Fibroblast of the conjunctiva (primary cell): Measurements from ENCODE around the gene FLT1.

Experiments
- DNase-seq: peaks from one replicate; pipeline ENCODE4 v3.0.0-alpha.2; 2010; ENCODE audit warnings: low read depth

FLT1 gene

DNA sequence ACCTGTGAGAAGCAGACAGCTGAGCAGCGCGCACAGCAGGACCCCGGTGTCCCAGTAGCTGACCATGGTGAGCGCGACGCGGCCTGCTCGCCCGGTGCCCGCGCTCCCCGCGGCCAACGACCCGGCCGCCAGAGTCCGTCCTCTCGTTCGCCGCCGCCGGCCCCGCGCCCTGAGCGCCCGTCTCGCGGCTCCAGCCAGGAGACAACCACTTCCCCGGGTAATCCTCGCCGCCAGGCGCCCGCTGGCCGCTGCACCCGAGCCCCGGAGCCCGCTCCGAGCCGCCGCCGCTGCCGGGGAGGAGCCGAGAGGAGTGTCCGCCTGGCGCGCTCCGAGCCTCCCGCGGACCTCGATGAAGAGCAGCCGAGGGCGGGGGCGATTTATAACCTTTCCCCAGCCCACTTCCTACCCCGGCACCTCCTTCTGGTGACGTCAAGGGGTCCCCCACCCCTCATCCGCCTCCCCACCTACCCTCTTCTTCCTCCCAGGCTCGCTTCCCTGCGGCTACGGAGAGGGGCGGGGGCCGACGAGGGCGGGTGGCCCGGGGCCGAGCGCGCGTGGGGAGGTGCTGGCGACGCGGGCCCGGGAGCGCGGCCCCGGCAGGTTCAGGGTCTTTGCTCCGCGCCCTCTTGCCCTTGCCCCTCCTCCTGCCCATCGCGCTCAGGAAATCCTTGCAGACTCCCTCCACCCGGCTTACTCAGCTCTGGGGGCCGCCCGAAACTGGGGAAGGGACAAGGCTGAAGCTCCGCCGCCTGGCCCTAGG lies at the start of gene FLT1:
TSS of gene FLT1 (minus strand) at position 351 of the 760 bp plus-strand sequence. CDS start at position 66, 285 bp downstream.
- no peak for DNase-seq

GRCh38 chr13:28544026-28544425 lies 49.1 kb upstream of the FLT1 start:
- DNase-seq, result no peak

GRCh38 chr13:28542804-28543203 lies 47.9 kb upstream of the FLT1 start:
- DNase-seq, result no peak

- DNase-seq, result no peak
These were observed 47.0 kb upstream of the FLT1 start for GRCh38 chr13:28541966-28542365.

DNA sequence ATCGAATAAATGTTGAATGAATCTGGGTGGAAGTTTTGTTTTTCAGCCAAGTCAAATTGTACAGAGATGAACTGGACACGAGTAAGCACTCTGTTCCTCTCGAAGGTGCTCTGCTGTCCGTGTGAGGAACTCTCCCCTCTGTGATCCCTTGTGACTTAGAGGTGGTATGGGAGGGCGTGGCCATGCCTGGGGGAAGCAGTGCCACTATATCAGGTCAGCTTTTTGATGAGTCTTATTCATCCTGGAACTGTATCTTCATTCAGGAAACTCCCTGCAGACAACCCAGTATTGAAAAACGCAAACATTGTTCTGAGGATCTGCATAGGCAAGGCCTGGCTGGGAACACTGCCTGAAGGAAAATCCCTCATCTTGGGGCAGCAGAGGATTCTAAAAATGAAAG lies 45.7 kb upstream of the FLT1 start:
- DNase-seq, result no peak

DNA sequence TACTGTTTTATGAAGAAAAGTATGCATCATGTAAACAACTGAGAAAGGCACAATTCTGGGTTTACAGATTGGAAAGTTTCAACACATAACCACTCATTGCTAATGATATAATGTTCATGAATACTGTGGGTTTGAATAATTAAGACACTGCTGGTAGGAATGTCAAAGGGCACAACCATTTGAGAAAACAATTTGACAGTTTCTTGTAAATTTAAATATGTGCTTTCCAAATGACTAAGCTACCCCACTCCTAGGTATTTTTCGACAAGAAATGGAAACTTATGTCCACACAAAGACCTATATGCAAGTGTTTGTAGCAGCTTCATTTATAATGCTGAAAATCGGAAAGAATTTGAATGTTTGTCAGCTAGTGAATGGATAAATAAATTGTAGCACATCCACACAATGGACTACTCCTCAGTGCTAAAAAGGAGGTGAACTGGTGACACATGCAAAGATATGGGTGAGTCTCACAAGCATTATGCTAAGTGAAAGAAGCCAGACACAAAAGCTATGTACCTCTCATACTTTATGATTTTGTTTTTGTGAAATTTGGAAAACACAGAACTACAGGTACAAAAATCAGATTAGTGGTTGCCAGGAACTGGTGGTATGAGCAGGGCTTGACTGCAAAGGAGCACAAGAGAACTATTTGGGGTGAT lies 44.8 kb upstream of the FLT1 start:
- DNase-seq, result no peak

DNA sequence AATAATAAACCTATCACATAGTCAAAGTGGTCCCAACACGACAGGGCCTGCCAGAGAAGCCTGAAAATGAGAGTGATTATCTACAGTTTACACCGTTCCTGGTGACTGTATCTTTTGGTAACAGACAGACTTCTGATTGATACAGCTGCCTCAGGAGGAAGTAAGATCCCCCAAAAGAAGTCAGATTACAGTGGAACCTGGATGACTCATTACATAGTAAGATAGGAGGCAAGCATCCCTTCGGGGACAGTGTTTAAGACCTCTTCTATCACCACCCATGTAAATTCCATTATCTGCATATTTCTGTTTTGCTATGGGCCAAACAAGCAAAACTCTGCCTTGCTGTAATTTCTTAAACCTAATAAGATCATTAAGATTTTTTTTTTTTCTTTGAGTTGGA lies 44.0 kb upstream of the FLT1 start:
- no peak for DNase-seq

GRCh38 chr13:28537171-28537570 lies 42.2 kb upstream of the FLT1 start:
- DNase-seq, result no peak

DNA sequence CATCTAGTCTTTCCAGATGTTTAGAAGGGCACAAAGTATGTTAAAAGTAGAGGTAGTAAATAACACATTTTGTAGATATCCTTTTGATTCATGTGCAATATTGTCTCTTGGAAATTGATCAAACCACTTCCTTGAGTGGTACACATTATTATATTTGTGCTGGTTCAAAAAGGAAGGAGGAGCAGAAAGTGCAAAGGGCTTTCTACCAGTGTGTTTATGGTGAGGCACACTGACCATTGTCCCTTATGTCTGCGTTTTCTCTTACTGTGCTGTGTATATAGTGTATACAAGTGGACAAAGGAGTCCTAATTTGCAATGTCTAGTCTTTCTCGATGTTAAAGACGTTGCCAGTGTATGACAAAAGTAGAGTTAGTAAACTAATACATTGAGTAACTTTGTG lies 41.4 kb upstream of the FLT1 start:
- DNase-seq, result no peak

- no peak for DNase-seq
These were observed 40.8 kb upstream of the FLT1 start for GRCh38 chr13:28535734-28536133.

DNA sequence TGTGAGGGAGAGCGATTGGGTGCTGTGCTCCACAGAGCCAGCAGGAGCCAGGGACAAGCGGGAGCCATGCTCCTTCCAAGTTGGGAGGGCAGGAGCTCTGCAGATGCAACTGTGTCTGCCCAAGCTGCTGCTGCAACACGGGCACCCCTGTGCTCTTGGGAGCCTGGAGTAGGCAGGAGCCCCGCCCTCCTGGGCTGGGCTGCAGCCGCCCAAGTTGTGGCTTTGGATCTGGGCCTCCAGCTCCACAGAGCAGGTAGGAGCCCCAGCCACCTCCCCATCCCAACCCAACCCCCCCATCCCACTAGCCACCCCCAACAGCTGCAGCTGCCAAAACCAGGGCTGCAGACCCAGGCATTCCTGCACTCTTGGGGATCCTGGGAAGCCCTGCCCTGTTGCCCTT lies 39.9 kb upstream of the FLT1 start:
- DNase-seq, result no peak

- no peak for DNase-seq
These were observed 39.3 kb upstream of the FLT1 start for GRCh38 chr13:28534210-28534609.

DNA sequence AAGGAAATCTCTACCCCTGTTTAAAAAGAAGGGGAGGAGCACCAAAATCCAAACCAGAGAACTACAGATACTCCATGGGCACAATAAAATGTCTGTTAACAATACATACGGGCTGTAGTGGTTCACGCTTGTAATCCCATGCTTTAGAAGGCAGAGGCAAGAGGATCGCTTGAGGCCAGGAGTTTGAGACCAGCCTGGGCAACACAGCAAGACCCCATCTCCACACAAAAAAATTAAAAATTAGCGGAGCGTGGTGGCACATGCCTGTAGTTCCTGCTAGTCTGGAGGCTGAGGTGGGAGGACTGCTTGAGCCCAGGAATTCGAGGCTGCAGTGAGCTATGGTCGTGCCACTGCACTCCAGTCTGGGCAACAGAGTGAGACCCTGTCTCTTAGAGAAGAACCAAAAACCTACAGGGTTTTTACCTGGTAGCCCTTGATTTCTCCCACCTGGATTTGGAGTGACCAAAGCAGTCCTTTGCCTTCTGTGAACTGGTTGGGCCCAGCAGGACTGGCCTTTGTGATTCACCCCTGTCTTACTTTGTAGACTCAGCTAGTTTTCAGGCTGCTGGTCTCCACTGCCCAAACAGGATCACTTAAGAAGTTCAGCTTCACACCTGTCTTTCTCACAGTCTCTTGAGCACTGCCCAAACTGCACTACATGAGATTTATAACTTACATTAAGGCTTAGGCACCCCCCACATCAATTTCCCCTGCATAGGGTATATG lies 38.7 kb upstream of the FLT1 start:
- DNase-seq, result no peak

GRCh38 chr13:28533125-28533436 lies 38.2 kb upstream of the FLT1 start:
- no peak for DNase-seq

DNA sequence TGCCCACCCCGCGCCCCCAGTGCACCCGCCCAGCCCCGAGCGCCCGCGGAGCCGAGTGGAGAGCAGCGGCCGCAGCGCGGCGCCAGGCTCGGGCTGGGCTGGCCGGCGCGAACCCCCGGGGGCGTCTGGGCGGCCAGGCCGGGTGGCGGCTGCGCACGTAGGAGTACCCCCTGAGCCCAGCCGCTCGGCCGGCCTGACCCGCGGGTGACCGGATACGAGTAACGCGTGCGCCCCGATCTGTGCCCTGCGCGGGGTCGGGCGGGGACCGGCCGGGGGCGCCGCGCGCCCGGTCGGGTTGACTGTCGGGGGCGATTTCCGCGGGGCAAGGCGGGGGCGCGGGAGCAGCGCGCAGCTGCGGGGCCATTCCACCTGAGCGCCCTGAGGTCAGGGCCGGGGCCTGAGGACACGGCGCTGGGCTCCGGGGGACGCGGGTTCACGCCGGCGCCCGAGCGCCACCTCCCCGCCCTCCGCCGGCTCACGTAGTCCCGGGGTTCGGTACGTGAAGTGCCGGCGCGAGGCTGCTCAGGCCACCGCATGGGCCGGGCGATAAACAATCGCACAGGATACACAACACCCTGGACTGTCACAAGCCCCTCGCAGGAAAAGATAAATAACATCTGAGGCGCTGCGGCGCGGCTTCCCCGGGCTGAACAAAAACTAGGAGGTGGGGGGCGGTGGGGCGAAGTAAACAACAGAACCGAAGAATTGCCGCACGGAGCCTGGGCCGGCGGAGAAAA lies 37.6 kb upstream of the FLT1 start:
- DNase-seq, result no peak

DNA sequence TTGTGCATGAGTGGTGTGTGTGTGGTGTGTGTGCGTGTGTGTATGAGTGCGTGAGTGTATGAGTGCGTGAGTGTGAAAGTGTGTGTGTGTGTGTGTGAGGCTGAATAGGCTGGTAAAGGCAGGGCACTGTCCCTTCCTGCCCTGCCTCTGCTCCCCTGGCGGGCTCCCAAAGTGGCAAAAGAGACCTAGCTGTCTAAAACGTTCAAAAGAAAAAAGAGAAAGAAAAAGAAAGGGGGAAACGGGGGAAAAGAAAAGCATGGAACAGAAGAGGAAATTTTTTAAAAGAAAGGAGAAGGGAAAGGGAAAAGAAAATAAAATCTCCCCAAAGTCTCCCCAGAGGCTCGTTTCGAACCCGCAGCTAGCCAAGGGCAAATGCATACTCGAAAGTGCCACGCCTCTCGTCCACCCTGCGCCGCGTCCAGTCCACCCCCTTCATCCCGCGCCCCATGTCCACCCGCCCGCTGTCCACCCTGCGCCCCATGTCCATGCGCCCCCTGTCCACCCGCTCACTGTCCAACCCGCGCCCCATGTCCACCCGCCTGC lies 37.0 kb upstream of the FLT1 start:
- no peak for DNase-seq

DNA sequence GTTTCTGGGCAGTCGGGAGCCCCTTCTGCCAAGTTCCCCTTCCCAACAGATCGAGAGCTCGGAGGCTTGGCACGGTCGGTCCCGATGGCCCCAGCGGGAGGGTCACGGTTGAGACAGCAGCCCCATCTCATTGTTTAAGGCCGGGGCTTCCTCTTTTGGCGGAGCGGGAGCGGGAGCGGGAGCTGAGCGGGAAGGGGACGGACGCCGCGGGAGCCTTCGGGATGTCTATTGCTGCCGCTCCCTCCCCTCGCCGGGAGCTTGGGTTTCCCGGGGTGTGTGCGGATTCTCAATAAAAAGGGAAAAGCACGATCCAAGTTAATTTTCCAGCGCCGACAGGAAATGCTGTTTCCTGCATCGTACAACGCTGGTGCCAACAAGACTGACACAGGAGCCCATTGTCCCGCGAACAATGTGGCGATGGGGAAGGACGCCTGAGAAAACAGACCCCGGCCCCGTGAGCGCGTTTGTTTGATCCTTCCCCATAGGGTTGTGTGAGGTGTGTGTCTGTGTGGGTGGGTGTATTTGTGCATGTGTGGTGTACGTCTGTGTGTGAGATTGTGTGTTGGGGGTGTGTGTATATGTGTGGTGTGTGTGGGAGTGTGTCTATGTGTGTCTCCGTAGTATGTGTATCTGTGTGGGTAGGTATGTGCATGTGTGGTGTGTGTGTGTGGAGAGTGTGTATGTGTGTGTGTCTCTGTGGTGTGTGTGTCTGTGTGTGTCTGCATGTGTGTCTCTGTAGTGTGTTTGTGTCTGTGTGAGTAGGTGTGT lies 36.3 kb upstream of the FLT1 start:
- no peak for DNase-seq

DNA sequence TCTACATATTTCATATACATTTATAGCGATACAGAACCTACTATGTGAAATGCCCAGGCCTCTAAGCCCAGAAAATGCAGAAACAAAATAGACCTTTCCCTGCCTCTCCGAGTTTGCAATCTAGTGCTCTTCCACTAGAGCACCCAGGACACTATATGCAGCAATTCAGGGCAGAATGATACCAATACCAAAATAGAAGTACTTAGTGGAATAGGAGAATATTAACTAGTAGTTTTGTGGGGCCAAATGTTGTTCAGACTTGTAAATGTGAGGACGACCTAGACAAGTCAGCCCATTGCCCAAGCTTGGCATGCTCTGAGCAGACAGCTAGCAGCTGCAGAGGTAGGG lies 35.8 kb upstream of the FLT1 start:
- peak; percentile 21 for DNase-seq

DNA sequence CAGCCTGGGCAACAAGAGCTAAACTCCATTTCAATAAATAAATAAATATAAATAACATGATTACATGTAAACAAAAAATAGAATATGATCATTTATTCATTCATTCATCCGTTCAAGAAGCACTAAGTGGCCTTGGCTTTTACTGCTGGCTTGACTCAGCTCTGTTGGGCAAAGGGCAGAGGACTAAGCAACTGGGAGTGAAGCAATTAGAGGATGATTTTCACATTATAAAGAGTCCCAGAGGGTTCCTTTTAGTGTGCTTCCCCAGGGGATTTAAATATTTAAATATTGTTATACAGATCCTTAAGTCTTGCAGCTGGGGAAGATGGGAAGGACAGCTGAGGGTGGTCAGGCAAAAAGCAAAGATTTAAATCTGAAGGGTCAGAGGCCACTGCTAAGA lies 34.9 kb upstream of the FLT1 start:
- no peak for DNase-seq

- no peak for DNase-seq
These were observed 33.9 kb upstream of the FLT1 start for GRCh38 chr13:28528848-28529247.

DNA sequence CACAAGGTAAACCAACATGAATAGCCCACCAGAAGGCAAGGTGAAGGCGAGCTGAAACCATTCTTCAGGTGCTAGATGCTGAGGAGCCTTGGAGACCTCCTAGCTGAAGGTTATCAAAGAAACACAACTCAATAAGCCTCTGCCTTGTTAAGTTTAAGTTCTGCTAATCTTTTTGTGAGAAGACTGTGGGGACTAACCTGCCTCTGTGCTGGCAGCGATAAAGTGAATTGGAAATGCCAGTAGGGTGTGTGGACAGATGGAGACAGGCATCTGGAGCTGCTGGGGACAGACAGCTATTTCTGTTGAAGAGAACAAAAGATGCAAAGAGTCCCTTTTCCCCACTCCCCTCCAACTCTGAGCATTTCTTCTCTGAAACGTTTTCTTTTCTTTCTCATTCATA lies 33.5 kb upstream of the FLT1 start:
- no peak for DNase-seq

GRCh38 chr13:28527629-28528028 lies 32.7 kb upstream of the FLT1 start:
- DNase-seq, result no peak
